Measurements from ENCODE around the gene A3GALT2.

- no peak for TF ChIP-seq YY1 (IDR thresholded peaks at IDR 0.05; ENCODE audit: insufficient read depth, insufficient read length)
- TF ChIP-seq ZNF274 (IDR thresholded peaks at IDR 0.05; ENCODE audit: low read depth, low read length): no peak
- TF ChIP-seq SUZ12 (IDR thresholded peaks at IDR 0.05; ENCODE audit: extremely low read depth, insufficient read depth, insufficient read length): no peak
These were observed 43.6 kb upstream of the A3GALT2 start for GRCh38 chr1:33364565-33364918.

Measured in NT2/D1 (cell line).